ENCODE measurements around the gene EPB41L4A. TPM values are rescaled to one million over a fixed set of nuclear protein-coding genes. Genes with fewer than 3 reads are reported as not detected.

Gene EPB41L4A
- total and polyA plus RNA-seq, 2 experiments from 2014 or later, result 0.11 to 0.76 TPM

DNA sequence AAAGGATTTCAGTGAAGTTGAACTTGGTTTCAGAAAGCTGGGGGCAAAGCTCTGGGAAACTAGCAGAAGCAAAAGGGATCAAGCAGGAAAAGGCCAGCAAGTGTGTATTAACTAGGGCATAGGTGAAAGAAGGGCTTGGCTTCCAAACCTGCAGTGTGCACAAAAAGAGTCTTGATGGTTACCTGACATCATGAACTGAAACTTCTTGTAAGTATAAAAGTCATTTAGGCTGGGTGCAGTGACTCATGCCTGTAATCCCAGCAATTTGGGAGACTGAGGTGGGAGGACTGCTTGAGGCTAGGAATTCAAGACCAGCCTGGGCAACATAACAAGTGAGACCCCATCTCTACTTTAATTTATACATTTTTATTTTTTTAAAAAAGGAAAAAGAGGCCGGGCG, 216.4 kb downstream of the EPB41L4A start:
- in situ Hi-C loops (cut with MboI), result loop anchor here (25.0 kb wide), 1 partner anchor 560 kb away; no protein-coding TSS in a partner anchor
- Histone ChIP-seq H3K4me1 (ENCODE audit: insufficient read depth) (no peaks in the 10 kb centered on the region), H3F3A (ENCODE audit: insufficient read depth) (no peaks in the 10 kb centered on the region), H3K9me2 (ENCODE audit: insufficient read depth) (no peaks in the 10 kb centered on the region), H2AFZ (no peak overlapping the region), H3K4me3 (no peak overlapping the region), H4K20me1 (ENCODE audit: insufficient read depth) (no peaks in the 10 kb centered on the region), H3K27ac (no peak overlapping the region), H3K36me3 (ENCODE audit: low read depth) (no peaks in the 10 kb centered on the region), H3K9ac (no peak overlapping the region), H3K9me3 (ENCODE audit: low read depth) (no peaks in the 10 kb centered on the region), H3K4me2 (ENCODE audit: unreplicated experiment) (no peak overlapping the region), H3K27me3 (replicated peaks; ENCODE audit: insufficient read depth) (0 out of 2 replicates have a peak, but pooled peaks cover under 1% of the 10 kb centered on the region), H3K79me2 (ENCODE audit: insufficient read depth) (no peaks in the 10 kb centered on the region)
- TF ChIP-seq EZH2 (IDR thresholded peaks at IDR 0.05; ENCODE audit: insufficient read depth, poor library complexity, severe bottlenecking), result no peak
- no peak for TF ChIP-seq EZH2phosphoT487 (IDR thresholded peaks at IDR 0.05; ENCODE audit: insufficient read depth, low read depth)
- DNase-seq, result no peak
- WGBS, 2 experiments (ENCODE audit: low coverage in 1 of 2, low lambda C conversion rate in 2 of 2, missing lambda C conversion rate in 2 of 2), result 87 to 98% methylated on average over 2 of the region's 2 CpGs

DNA sequence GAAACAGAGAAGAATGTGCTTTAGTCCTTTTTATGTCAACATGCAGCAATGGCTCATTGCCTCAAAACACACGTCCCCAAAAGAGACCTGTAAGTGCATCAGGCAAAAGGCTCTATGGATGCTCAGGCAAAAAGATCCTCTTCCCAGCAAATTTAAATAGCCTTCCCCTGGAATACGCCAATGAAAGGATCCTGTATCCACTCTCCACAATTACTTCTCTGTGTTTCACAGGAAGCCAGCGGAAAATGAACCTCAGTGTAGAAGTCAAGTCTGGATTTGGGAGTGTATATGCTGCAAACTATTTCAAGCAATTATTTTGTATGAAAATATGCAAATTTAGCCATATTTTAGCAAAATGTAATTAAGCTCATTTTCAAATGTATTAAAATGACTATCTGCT, 217.9 kb downstream of the EPB41L4A start:
- TF ChIP-seq EZH2phosphoT487 (IDR thresholded peaks at IDR 0.05; ENCODE audit: insufficient read depth, low read depth), result no peak
- no peak for TF ChIP-seq EZH2 (IDR thresholded peaks at IDR 0.05; ENCODE audit: insufficient read depth, poor library complexity, severe bottlenecking)
- no peak overlapping the region for H3K4me2 ChIP-seq (ENCODE audit: unreplicated experiment)
- H3K4me3 ChIP-seq, result no peak overlapping the region
- H3K27ac ChIP-seq, result no peak overlapping the region
- H3F3A ChIP-seq (ENCODE audit: insufficient read depth), result no peaks in the 10 kb centered on the region
- no peaks in the 10 kb centered on the region for H3K36me3 ChIP-seq (ENCODE audit: low read depth)
- no peak overlapping the region for H3K9ac ChIP-seq
- H3K27me3 ChIP-seq (replicated peaks; ENCODE audit: insufficient read depth), result peaks cover 14% of the 10 kb centered on the region
- no peaks in the 10 kb centered on the region for H3K4me1 ChIP-seq (ENCODE audit: insufficient read depth)
- H3K79me2 ChIP-seq (ENCODE audit: insufficient read depth), result no peaks in the 10 kb centered on the region
- 77 to 80% methylated on average over 3 of the region's 3 CpGs for WGBS, 2 experiments (ENCODE audit: low coverage in 1 of 2, low lambda C conversion rate in 2 of 2, missing lambda C conversion rate in 2 of 2)
- no peak for DNase-seq
- in situ Hi-C loops (cut with MboI), result loop anchor here (25.0 kb wide), 1 partner anchor 561 kb away; no protein-coding TSS in a partner anchor
- no peaks in the 10 kb centered on the region for H3K9me3 ChIP-seq (ENCODE audit: low read depth)
- H4K20me1 ChIP-seq (ENCODE audit: insufficient read depth), result no peaks in the 10 kb centered on the region
- H2AFZ ChIP-seq, result no peak overlapping the region
- H3K9me2 ChIP-seq (ENCODE audit: insufficient read depth), result no peaks in the 10 kb centered on the region

DNA sequence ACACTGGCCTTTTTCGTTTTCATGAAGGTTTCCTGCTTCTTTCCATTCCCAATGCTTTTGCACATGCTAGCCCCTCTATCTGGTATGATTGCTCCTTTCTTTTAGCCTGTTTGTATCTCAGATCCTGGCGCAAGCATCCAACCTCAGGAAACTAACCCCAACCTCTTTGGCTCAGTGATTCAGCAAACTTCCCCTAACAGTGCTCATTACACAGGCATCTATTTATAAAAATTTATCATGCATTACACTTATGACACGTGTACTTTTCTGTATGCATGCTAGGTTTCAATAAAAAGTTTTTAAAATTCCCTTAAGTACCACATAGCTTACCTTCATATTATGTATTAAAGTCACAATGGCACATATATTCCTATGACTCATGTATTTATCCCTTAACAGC, 218.9 kb downstream of the EPB41L4A start:
- Histone ChIP-seq H3K4me1 (ENCODE audit: insufficient read depth) (no peaks in the 10 kb centered on the region), H3K27me3 (replicated peaks; ENCODE audit: insufficient read depth) (peaks cover 18% of the 10 kb centered on the region), H3K9me2 (ENCODE audit: insufficient read depth) (no peaks in the 10 kb centered on the region), H3F3A (ENCODE audit: insufficient read depth) (no peaks in the 10 kb centered on the region), H3K4me3 (no peak overlapping the region), H2AFZ (no peak overlapping the region), H3K79me2 (ENCODE audit: insufficient read depth) (no peaks in the 10 kb centered on the region), H3K9ac (no peak overlapping the region), H3K36me3 (ENCODE audit: low read depth) (no peaks in the 10 kb centered on the region), H4K20me1 (ENCODE audit: insufficient read depth) (no peaks in the 10 kb centered on the region), H3K4me2 (ENCODE audit: unreplicated experiment) (no peak overlapping the region), H3K27ac (no peak overlapping the region), H3K9me3 (ENCODE audit: low read depth) (no peaks in the 10 kb centered on the region)
- WGBS, 2 experiments (ENCODE audit: low coverage in 1 of 2, low lambda C conversion rate in 2 of 2, missing lambda C conversion rate in 2 of 2), result 70 to 80% methylated on average over 3 of the region's 3 CpGs
- no peak for TF ChIP-seq EZH2 (IDR thresholded peaks at IDR 0.05; ENCODE audit: insufficient read depth, poor library complexity, severe bottlenecking)
- no peak for TF ChIP-seq EZH2phosphoT487 (IDR thresholded peaks at IDR 0.05; ENCODE audit: insufficient read depth, low read depth)
- DNase-seq, result no peak
- in situ Hi-C loops (cut with MboI), result loop anchor here (25.0 kb wide), 1 partner anchor 562 kb away; no protein-coding TSS in a partner anchor

DNA sequence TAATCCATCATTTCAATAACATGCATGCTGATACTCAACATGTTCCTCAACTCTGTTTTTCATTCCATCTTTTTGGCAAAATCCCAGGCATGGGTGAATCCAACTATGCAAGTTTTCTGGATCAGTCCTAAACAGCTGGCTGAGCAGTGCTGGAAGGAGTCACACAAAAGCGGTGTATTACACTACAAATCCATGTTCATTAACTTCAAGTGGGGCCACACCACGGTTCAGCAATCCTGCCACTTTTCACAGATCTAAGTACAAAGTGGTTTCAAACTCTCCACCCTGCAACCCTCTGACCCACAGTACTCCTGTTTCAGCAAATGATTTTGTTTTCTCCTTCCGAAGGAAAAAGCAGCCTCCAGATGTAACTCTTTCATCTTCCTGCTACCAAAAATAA, 222.5 kb downstream of the EPB41L4A start:
- Histone ChIP-seq H3F3A (ENCODE audit: insufficient read depth) (no peaks in the 10 kb centered on the region), H4K20me1 (ENCODE audit: insufficient read depth) (no peaks in the 10 kb centered on the region), H3K27ac (no peak overlapping the region), H3K4me1 (ENCODE audit: insufficient read depth) (no peaks in the 10 kb centered on the region), H3K9me2 (ENCODE audit: insufficient read depth) (no peaks in the 10 kb centered on the region), H3K9ac (no peak overlapping the region), H3K4me3 (no peak overlapping the region), H3K9me3 (ENCODE audit: low read depth) (no peaks in the 10 kb centered on the region), H3K79me2 (ENCODE audit: insufficient read depth) (no peaks in the 10 kb centered on the region), H3K36me3 (ENCODE audit: low read depth) (no peaks in the 10 kb centered on the region), H2AFZ (no peak overlapping the region), H3K27me3 (replicated peaks; ENCODE audit: insufficient read depth) (peaks cover 19% of the 10 kb centered on the region), H3K4me2 (ENCODE audit: unreplicated experiment) (no peak overlapping the region)
- 25 to 27% methylated on average over 3 of the region's 3 CpGs for WGBS, 2 experiments (ENCODE audit: low coverage in 1 of 2, low lambda C conversion rate in 2 of 2, missing lambda C conversion rate in 2 of 2)
- no peak for DNase-seq
- TF ChIP-seq EZH2phosphoT487 (IDR thresholded peaks at IDR 0.05; ENCODE audit: insufficient read depth, low read depth), result no peak
- TF ChIP-seq EZH2 (IDR thresholded peaks at IDR 0.05; ENCODE audit: insufficient read depth, poor library complexity, severe bottlenecking), result no peak
- in situ Hi-C loops (cut with MboI), result no loop called here

DNA sequence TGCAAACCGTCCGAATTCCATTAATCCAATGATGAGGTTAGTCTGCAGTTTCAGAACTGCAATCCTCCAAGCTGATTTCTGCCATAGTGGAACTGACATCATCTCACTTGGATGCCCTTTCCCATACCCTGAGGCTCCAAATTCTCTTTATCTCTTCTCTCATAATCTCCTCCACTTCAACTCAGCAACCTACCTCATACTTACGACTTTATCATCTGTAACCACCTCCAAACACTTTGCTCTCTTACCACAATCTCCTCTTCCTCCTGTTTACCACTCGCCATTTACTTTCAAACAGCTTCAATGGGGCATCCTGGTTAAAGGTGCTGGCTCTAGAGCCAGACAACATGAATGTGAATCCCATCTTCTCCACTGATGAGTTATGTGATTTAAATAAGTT, 223.2 kb downstream of the EPB41L4A start:
- DNase-seq, result no peak
- Histone ChIP-seq H2AFZ (no peak overlapping the region), H3K36me3 (ENCODE audit: low read depth) (no peaks in the 10 kb centered on the region), H3K4me1 (ENCODE audit: insufficient read depth) (no peaks in the 10 kb centered on the region), H3F3A (ENCODE audit: insufficient read depth) (no peaks in the 10 kb centered on the region), H3K4me2 (ENCODE audit: unreplicated experiment) (no peak overlapping the region), H3K9ac (no peak overlapping the region), H3K9me3 (ENCODE audit: low read depth) (no peaks in the 10 kb centered on the region), H3K4me3 (no peak overlapping the region), H3K79me2 (ENCODE audit: insufficient read depth) (no peaks in the 10 kb centered on the region), H3K27me3 (replicated peaks; ENCODE audit: insufficient read depth) (peaks cover 26% of the 10 kb centered on the region), H3K27ac (no peak overlapping the region), H4K20me1 (ENCODE audit: insufficient read depth) (no peaks in the 10 kb centered on the region), H3K9me2 (ENCODE audit: insufficient read depth) (no peaks in the 10 kb centered on the region)
- TF ChIP-seq EZH2phosphoT487 (IDR thresholded peaks at IDR 0.05; ENCODE audit: insufficient read depth, low read depth), result no peak
- no peak for TF ChIP-seq EZH2 (IDR thresholded peaks at IDR 0.05; ENCODE audit: insufficient read depth, poor library complexity, severe bottlenecking)
- WGBS, 2 experiments (ENCODE audit: low coverage in 1 of 2, low lambda C conversion rate in 2 of 2, missing lambda C conversion rate in 2 of 2), result 79 to 81% methylated on average over 4 of the region's 4 CpGs
- in situ Hi-C loops (cut with MboI), result no loop called here

All from GM23248 (cell line).